Upper lobe of left lung (tissue), 4 donors: ENCODE measurements around the gene FOXD2.

ENCODE experiments used
- EP300 ChIP-seq, 4 donors: sonication (generic); formaldehyde crosslinking; IDR thresholded peaks; one replicate each; pipeline ENCODE4 v1.5.1; 2017; ENCODE audit warnings: antibody characterized with exemption in 4 of 4, control low read depth in 2 of 4
- POLR2A ChIP-seq, 4 donors: fragments of 450-650 bp; IDR thresholded peaks; one replicate each; pipeline ENCODE4 v1.5.1; 2016 to 2017; ENCODE audit warnings: antibody characterized with exemption in 4 of 4, mild to moderate bottlenecking in 2 of 4
- POLR2AphosphoS5 ChIP-seq, 2 donors: sonication (generic); formaldehyde crosslinking; IDR thresholded peaks; one replicate each; pipeline ENCODE4 v1.5.1; 2017; ENCODE audit warnings: antibody characterized with exemption in 2 of 2
- TF ChIP-seq, protein P1 (sequence below), 6 experiments: fragments of 450-650 bp in 4 of 6; fragments of 200-600 bp in 2 of 6; sonication (generic) in 2 of 6; IDR thresholded peaks; one replicate each; pipeline ENCODE4 v1.5.1; 2016 to 2019; ENCODE audit warnings: antibody characterized with exemption in 6 of 6

DNA sequence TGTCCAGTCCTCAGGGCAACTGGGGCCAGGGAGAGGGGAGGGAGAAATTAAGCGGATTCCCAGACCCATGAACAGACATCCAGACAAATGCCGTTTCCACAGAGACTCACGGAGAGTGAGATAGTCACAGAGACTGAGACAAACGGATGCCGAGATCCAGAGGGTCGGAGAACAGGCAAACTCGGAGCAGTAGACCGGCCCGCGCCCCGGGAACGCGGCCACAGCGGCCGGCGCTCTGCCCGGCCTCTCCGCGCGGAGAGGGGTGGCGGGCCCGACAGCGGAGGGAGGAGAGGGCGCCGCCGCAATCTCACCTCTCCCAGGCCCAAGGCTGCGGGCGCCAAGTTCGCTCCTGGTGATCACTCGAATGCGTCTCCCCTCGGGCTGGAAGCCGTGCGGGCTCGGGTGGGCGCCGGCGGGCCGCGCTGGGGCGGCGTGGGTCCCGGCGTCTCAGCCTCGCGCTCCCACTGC is 831 bp upstream of the FOXD2 start:
- TF ChIP-seq, protein P1, sequence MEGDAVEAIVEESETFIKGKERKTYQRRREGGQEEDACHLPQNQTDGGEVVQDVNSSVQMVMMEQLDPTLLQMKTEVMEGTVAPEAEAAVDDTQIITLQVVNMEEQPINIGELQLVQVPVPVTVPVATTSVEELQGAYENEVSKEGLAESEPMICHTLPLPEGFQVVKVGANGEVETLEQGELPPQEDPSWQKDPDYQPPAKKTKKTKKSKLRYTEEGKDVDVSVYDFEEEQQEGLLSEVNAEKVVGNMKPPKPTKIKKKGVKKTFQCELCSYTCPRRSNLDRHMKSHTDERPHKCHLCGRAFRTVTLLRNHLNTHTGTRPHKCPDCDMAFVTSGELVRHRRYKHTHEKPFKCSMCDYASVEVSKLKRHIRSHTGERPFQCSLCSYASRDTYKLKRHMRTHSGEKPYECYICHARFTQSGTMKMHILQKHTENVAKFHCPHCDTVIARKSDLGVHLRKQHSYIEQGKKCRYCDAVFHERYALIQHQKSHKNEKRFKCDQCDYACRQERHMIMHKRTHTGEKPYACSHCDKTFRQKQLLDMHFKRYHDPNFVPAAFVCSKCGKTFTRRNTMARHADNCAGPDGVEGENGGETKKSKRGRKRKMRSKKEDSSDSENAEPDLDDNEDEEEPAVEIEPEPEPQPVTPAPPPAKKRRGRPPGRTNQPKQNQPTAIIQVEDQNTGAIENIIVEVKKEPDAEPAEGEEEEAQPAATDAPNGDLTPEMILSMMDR (IDR thresholded peaks at IDR 0.05) = no peak
- TF ChIP-seq POLR2AphosphoS5 (IDR thresholded peaks at IDR 0.05) (no peak), POLR2A (IDR thresholded peaks at IDR 0.05) (no peak), EP300 (IDR thresholded peaks at IDR 0.05) (no peak)
